Body of pancreas (tissue), 4 donors: ENCODE results near the gene SPATA31E1. TPM values are rescaled to one million over a fixed set of nuclear protein-coding genes. Genes with fewer than 3 reads are reported as not detected.

Experiments used
- ATAC-seq: fragments of 150-250 bp; one replicate; pipeline ENCODE4 v1.9.1; 2016
- DNase-seq, 4 donors: peaks; one replicate each; pipeline ENCODE4 v3.0.0-alpha.2; 2019
- H3K27ac ChIP-seq, 4 donors: fragments of 200-600 bp; sonication (generic); 1 replicate in 3 of 4; 2 replicates in 1 of 4; pipeline versions ENCODE4 v1.5.1 to v1.6.1; 2016 to 2019; ENCODE audit warnings: mild to moderate bottlenecking in 1 of 4, mixed read lengths in 1 of 4, moderate library complexity in 1 of 4
- H3K27me3 ChIP-seq, 2 donors: fragments of 200-600 bp; sonication (generic); one replicate each; pipeline ENCODE4 v1.6.0; 2016; ENCODE audit warnings: mild to moderate bottlenecking in 1 of 2
- H3K36me3 ChIP-seq, 2 donors: fragments of 200-600 bp; sonication (generic); replicated peaks in 1 of 2; 2 replicates each; pipeline ENCODE4 v1.5.1; 2016; ENCODE audit warnings: low read depth in 2 of 2; ENCODE audit not compliant: insufficient read depth in 1 of 2
- H3K4me1 ChIP-seq: fragments of 200-600 bp; sonication (generic); one replicate; pipeline ENCODE4 v1.6.0; 2016
- H3K4me3 ChIP-seq, 2 donors: fragments of 200-600 bp; sonication (generic); 1 replicate in 1 of 2; 2 replicates in 1 of 2; pipeline ENCODE4 v1.5.1; 2016 to 2019
- H3K9me3 ChIP-seq, 3 donors: fragments of 200-600 bp; sonication (generic); 1 replicate in 2 of 3; 2 replicates in 1 of 3; pipeline ENCODE4 v1.5.1; 2016
- CTCF ChIP-seq, 7 experiments: fragments of 450-650 bp in 4 of 7; fragments of 200-600 bp in 3 of 7; sonication (generic) in 3 of 7; IDR thresholded peaks; one replicate each; pipeline ENCODE4 v1.5.1; 2016 to 2019; ENCODE audit warnings: antibody characterized with exemption in 7 of 7
- POLR2A ChIP-seq, 3 donors: fragments of 450-650 bp; IDR thresholded peaks; one replicate each; pipeline ENCODE4 v1.6.1; 2016; ENCODE audit warnings: antibody characterized with exemption in 3 of 3, mild to moderate bottlenecking in 2 of 3
- WGBS, 2 donors: methylation state at CpG; one replicate each; pipeline ENCODE4 v1.1.5; 2017; 5-methylcytosine and 5-hydroxymethylcytosine counted together
- intact Hi-C: fragments of 100-400 bp; cut with DNase I; formaldehyde crosslinking; loops from one replicate; pipeline ENCODE4 v1.15.1; 2023
- total RNA-seq, 2 donors: library from RNA; depleted of rRNA; stranded (reverse); fragments of >200 nt; gene quantifications; one replicate each; pipeline ENCODE4 v1.1.0, GENCODE V29; 2016

SPATA31E1 gene
- total RNA-seq, 2 donors from 2014 or later, result not detected

DNA sequence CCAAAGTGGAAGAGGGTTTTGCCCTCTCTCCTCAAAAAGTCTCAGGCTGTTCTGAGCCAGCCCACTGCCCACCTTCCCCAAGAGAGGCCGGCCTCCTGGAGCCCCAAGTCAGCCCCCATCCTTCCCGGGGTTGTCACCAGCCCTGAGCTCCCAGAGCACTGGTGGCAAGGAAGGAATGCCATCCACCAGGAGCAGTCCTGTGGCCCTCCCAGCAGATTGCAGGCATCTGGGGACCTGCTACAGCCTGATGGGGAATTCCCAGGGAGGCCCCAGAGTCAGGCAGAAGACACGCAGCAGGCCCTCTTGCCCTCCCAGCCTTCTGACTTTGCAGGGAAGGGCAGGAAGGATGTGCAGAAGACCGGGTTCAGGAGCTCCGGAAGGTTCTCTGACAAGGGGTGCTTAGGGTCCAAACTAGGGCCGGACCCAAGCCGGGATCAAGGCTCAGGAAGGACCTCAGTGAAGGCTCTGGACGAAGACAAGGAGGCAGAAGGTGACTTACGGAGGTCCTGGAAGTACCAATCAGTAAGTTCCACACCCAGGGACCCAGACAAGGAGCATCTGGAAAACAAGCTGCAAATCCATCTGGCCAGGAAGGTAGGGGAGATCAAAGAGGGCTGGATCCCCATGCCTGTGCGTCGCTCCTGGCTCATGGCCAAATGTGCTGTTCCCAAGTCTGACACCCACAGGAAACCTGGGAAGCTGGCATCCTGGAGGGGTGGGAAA, 3.7 kb downstream of the SPATA31E1 start:
- TF ChIP-seq CTCF (IDR thresholded peaks at IDR 0.05) (no peak), POLR2A (IDR thresholded peaks at IDR 0.05) (no peak)
- H3K4me1 ChIP-seq, result no peaks in the 10 kb centered on the region
- no peak for ATAC-seq
- 68 to 77% methylated on average over 8 to 11 of the region's 11 CpGs for WGBS, 2 donors
- intact Hi-C loops, result no loop called here
- H3K27me3 ChIP-seq, result no peaks in the 10 kb centered on the region
- H3K4me3 ChIP-seq, result no peak overlapping the region
- H3K9me3 ChIP-seq, result no peaks in the 10 kb centered on the region
- DNase-seq, result no peak
- no peak overlapping the region for H3K27ac ChIP-seq
- H3K36me3 ChIP-seq, result no peaks in the 10 kb centered on the region

- intact Hi-C loops, result no loop called here
- no peak overlapping the region for H3K27ac ChIP-seq
- ATAC-seq (no peak), DNase-seq (no peak)
- H3K27me3 ChIP-seq, result no peaks in the 10 kb centered on the region
- no peaks in the 10 kb centered on the region for H3K9me3 ChIP-seq
- H3K4me3 ChIP-seq, result no peak overlapping the region
- WGBS, 2 donors, result 81 to 84% methylated on average over 8 to 13 of the region's 13 CpGs
- TF ChIP-seq CTCF (IDR thresholded peaks at IDR 0.05) (no peak), POLR2A (IDR thresholded peaks at IDR 0.05) (no peak)
- H3K36me3 ChIP-seq, result no peaks in the 10 kb centered on the region
- no peaks in the 10 kb centered on the region for H3K4me1 ChIP-seq
Measured at GRCh38 chr9:87886933-87887505, 4.3 kb downstream of the SPATA31E1 start.

DNA sequence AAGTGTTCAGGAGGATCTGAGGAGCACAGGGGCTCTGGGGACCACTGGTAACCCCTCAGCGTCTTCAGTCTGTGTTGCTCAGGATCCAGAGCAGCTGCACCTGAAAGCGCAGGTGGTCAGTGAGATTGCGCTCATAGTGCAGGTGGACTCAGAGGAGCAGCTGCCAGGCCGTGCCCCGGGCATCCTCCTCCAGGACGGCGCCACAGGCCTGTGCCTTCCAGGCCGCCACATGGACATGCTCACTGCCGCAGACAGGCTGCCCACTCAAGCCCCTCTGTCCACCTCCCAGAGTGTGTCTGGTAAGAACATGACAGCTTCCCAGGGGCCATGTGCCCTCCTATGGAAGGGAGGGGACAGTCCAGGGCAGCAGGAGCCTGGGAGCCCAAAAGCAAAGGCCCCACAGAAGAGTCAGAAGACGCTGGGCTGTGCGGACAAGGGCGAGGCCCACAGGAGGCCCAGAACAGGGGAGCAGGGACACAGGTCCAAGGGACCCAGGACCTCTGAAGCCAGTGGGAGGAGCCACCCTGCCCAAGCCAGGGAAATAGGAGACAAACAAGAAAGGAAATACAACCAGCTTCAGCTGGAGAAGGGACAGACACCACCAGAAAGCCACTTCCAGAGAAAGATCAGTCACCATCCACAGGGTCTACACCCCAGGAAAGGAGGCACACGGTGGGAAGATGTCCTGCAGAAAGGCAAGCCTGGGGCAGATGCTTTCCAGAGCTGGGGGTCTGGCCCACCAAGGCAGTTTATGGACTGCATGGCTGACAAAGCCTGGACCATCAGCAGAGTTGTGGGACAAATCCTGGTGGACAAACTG, 5.2 kb downstream of the SPATA31E1 start:
- WGBS, 2 donors, result 87 to 90% methylated on average over 4 to 13 of the region's 13 CpGs
- intact Hi-C loops, result no loop called here
- H3K9me3 ChIP-seq, result no peaks in the 10 kb centered on the region
- no peak overlapping the region for H3K27ac ChIP-seq
- ATAC-seq, result no peak
- H3K27me3 ChIP-seq, result no peaks in the 10 kb centered on the region
- no peak overlapping the region for H3K4me3 ChIP-seq
- H3K36me3 ChIP-seq, result no peaks in the 10 kb centered on the region
- DNase-seq, result no peak
- H3K4me1 ChIP-seq, result no peaks in the 10 kb centered on the region
- no peak for TF ChIP-seq CTCF (IDR thresholded peaks at IDR 0.05)
- TF ChIP-seq POLR2A (IDR thresholded peaks at IDR 0.05), result no peak

GRCh38 chr9:87888501-87888900, 5.8 kb downstream of the SPATA31E1 start:
- DNase-seq (no peak), ATAC-seq (no peak)
- H3K4me1 ChIP-seq, result no peaks in the 10 kb centered on the region
- H3K27me3 ChIP-seq, result no peaks in the 10 kb centered on the region
- TF ChIP-seq POLR2A (IDR thresholded peaks at IDR 0.05) (no peak), CTCF (IDR thresholded peaks at IDR 0.05) (no peak)
- H3K27ac ChIP-seq, result no peak overlapping the region
- H3K36me3 ChIP-seq, result no peaks in the 10 kb centered on the region
- WGBS, 2 donors, result 94% methylated on average over 6 of the region's 6 CpGs; no CpG with 5 or more reads in 1 of the 2 donors
- H3K4me3 ChIP-seq, result no peak overlapping the region
- no peaks in the 10 kb centered on the region for H3K9me3 ChIP-seq
- intact Hi-C loops, result no loop called here
